Measurements from ENCODE around the gene FRMD4B.

Gene FRMD4B

GRCh38 chr3:69409831-69410230 is 23.9 kb upstream of the FRMD4B start:
- Histone ChIP-seq H3K9ac (ENCODE audit: low read depth, low read length, poor library complexity, severe bottlenecking) (no peak overlapping the region), H3F3A (ENCODE audit: low read depth) (no peaks in the 10 kb centered on the region), H3K9me3 (ENCODE audit: insufficient read depth, low read depth, low read length) (no peaks in the 10 kb centered on the region; the same call in 1 of the 2 replicates), H3K4me1 (ENCODE audit: insufficient read depth, low read length, poor library complexity, severe bottlenecking) (no peaks in the 10 kb centered on the region), H3K79me2 (ENCODE audit: insufficient read depth, low read length) (no peaks in the 10 kb centered on the region), H3K27me3 (ENCODE audit: insufficient read depth, low read length, poor library complexity, severe bottlenecking) (no peaks in the 10 kb centered on the region), H3K36me3 (ENCODE audit: insufficient read depth, low read length) (no peaks in the 10 kb centered on the region), H2AFZ (ENCODE audit: low read length) (peak overlapping the region; percentile 40), H3K4me3 (ENCODE audit: low read length, poor library complexity, severe bottlenecking) (no peak overlapping the region), H3K4me2 (ENCODE audit: low read depth, low read length, poor library complexity, severe bottlenecking) (no peak overlapping the region), H3K9me2 (replicated peaks; ENCODE audit: low read depth, low read length) (no peaks in the 10 kb centered on the region), H4K20me1 (ENCODE audit: insufficient read depth, low read length, poor library complexity, severe bottlenecking) (no peaks in the 10 kb centered on the region)
- TF ChIP-seq EZH2phosphoT487 (IDR thresholded peaks at IDR 0.05; ENCODE audit: borderline replicate concordance): no peak
- no peak for TF ChIP-seq CTCF (conservative IDR thresholded peaks at IDR 0.05; ENCODE audit: low read length)

GRCh38 chr3:69409011-69409410 is 23.1 kb upstream of the FRMD4B start:
- Histone ChIP-seq H2AFZ (ENCODE audit: low read length) (no peak overlapping the region), H3K36me3 (ENCODE audit: insufficient read depth, low read length) (no peaks in the 10 kb centered on the region), H3K27me3 (ENCODE audit: insufficient read depth, low read length, poor library complexity, severe bottlenecking) (no peaks in the 10 kb centered on the region), H4K20me1 (ENCODE audit: insufficient read depth, low read length, poor library complexity, severe bottlenecking) (no peaks in the 10 kb centered on the region), H3K9me3 (ENCODE audit: insufficient read depth, low read depth, low read length) (no peaks in the 10 kb centered on the region; the same call in 1 of the 2 replicates), H3K9ac (ENCODE audit: low read depth, low read length, poor library complexity, severe bottlenecking) (no peak overlapping the region), H3K4me3 (ENCODE audit: low read length, poor library complexity, severe bottlenecking) (no peak overlapping the region), H3K4me1 (ENCODE audit: insufficient read depth, low read length, poor library complexity, severe bottlenecking) (no peaks in the 10 kb centered on the region), H3F3A (ENCODE audit: low read depth) (no peaks in the 10 kb centered on the region), H3K79me2 (ENCODE audit: insufficient read depth, low read length) (no peaks in the 10 kb centered on the region), H3K4me2 (ENCODE audit: low read depth, low read length, poor library complexity, severe bottlenecking) (no peak overlapping the region), H3K9me2 (replicated peaks; ENCODE audit: low read depth, low read length) (no peaks in the 10 kb centered on the region)
- TF ChIP-seq EZH2phosphoT487 (IDR thresholded peaks at IDR 0.05; ENCODE audit: borderline replicate concordance): no peak
- TF ChIP-seq CTCF (conservative IDR thresholded peaks at IDR 0.05; ENCODE audit: low read length): no peak

- no peaks in the 10 kb centered on the region for H3K27me3 ChIP-seq (ENCODE audit: insufficient read depth, low read length, poor library complexity, severe bottlenecking)
- no peak overlapping the region for H2AFZ ChIP-seq (ENCODE audit: low read length)
- H3K9ac ChIP-seq (ENCODE audit: low read depth, low read length, poor library complexity, severe bottlenecking): no peak overlapping the region
- no peak overlapping the region for H3K4me2 ChIP-seq (ENCODE audit: low read depth, low read length, poor library complexity, severe bottlenecking)
- H3K4me1 ChIP-seq (ENCODE audit: insufficient read depth, low read length, poor library complexity, severe bottlenecking): no peaks in the 10 kb centered on the region
- H3K79me2 ChIP-seq (ENCODE audit: insufficient read depth, low read length): no peaks in the 10 kb centered on the region
- no peaks in the 10 kb centered on the region for H4K20me1 ChIP-seq (ENCODE audit: insufficient read depth, low read length, poor library complexity, severe bottlenecking)
- H3K9me3 ChIP-seq (ENCODE audit: insufficient read depth, low read depth, low read length): no peaks in the 10 kb centered on the region; the same call in 1 of the 2 replicates
- no peaks in the 10 kb centered on the region for H3F3A ChIP-seq (ENCODE audit: low read depth)
- TF ChIP-seq EZH2phosphoT487 (IDR thresholded peaks at IDR 0.05; ENCODE audit: borderline replicate concordance) (no peak), CTCF (conservative IDR thresholded peaks at IDR 0.05; ENCODE audit: low read length) (no peak)
- no peak overlapping the region for H3K4me3 ChIP-seq (ENCODE audit: low read length, poor library complexity, severe bottlenecking)
- no peaks in the 10 kb centered on the region for H3K36me3 ChIP-seq (ENCODE audit: insufficient read depth, low read length)
- no peaks in the 10 kb centered on the region for H3K9me2 ChIP-seq (replicated peaks; ENCODE audit: low read depth, low read length)
These were observed 22.7 kb upstream of the FRMD4B start for GRCh38 chr3:69408542-69408941.

Data from Loucy (cell line).